ENCODE data around the gene PDE3B.

The PDE3B gene

DNA sequence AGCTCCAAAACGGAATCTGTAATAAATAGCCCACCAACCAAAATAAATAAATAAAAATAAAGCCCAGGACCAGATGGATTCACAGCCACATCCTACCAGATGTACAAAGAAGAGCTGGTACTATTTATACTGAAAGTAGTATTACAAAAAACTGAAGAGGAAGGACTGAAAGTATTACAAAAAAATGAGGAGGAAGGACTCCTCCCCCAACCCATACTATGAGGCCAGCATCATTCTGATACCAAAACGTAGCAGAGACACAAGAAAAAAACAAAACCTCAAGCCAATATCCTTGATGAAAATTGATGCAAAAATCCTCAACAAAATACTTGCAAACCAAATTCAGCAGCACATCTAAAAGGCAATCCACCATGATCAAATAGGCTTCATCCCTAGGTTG lies 183.0 kb downstream of the PDE3B start:
- no peak for ATAC-seq
- TF ChIP-seq ZNF8 (CRISPR knock-in tag; IDR thresholded peaks at IDR 0.05) (no peak), RARB (CRISPR knock-in tag; IDR thresholded peaks at IDR 0.05) (no peak), OSR1 (CRISPR knock-in tag; IDR thresholded peaks at IDR 0.05) (no peak), ZNF565 (CRISPR knock-in tag; conservative IDR thresholded peaks at IDR 0.05; ENCODE audit: low read depth) (no peak), BACH2 (CRISPR knock-in tag; IDR thresholded peaks at IDR 0.05; ENCODE audit: borderline replicate concordance) (no peak), ZFP30 (CRISPR knock-in tag; IDR thresholded peaks at IDR 0.05) (no peak), CSDC2 (CRISPR knock-in tag; IDR thresholded peaks at IDR 0.05) (no peak), ESRRG (CRISPR knock-in tag; IDR thresholded peaks at IDR 0.05) (no peak), TOX (CRISPR knock-in tag; IDR thresholded peaks at IDR 0.05; ENCODE audit: borderline replicate concordance) (no peak), ZC3H10 (CRISPR knock-in tag; IDR thresholded peaks at IDR 0.05) (no peak), ARNTL (CRISPR knock-in tag; IDR thresholded peaks at IDR 0.05; ENCODE audit: borderline replicate concordance, low read depth) (no peak)
- TF ChIP-seq, protein P1, sequence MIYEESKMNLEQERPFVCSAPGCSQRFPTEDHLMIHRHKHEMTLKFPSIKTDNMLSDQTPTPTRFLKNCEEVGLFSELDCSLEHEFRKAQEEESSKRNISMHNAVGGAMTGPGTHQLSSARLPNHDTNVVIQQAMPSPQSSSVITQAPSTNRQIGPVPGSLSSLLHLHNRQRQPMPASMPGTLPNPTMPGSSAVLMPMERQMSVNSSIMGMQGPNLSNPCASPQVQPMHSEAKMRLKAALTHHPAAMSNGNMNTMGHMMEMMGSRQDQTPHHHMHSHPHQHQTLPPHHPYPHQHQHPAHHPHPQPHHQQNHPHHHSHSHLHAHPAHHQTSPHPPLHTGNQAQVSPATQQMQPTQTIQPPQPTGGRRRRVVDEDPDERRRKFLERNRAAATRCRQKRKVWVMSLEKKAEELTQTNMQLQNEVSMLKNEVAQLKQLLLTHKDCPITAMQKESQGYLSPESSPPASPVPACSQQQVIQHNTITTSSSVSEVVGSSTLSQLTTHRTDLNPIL (CRISPR knock-in tag; IDR thresholded peaks at IDR 0.05; ENCODE audit: low read depth): no peak
- TF ChIP-seq, protein P2, sequence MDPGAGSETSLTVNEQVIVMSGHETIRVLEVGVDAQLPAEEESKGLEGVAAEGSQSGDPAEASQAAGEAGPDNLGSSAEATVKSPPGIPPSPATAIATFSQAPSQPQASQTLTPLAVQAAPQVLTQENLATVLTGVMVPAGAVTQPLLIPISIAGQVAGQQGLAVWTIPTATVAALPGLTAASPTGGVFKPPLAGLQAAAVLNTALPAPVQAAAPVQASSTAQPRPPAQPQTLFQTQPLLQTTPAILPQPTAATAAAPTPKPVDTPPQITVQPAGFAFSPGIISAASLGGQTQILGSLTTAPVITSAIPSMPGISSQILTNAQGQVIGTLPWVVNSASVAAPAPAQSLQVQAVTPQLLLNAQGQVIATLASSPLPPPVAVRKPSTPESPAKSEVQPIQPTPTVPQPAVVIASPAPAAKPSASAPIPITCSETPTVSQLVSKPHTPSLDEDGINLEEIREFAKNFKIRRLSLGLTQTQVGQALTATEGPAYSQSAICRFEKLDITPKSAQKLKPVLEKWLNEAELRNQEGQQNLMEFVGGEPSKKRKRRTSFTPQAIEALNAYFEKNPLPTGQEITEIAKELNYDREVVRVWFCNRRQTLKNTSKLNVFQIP (CRISPR knock-in tag; IDR thresholded peaks at IDR 0.05; ENCODE audit: borderline replicate concordance, low read depth): no peak
- TF ChIP-seq, protein P3, sequence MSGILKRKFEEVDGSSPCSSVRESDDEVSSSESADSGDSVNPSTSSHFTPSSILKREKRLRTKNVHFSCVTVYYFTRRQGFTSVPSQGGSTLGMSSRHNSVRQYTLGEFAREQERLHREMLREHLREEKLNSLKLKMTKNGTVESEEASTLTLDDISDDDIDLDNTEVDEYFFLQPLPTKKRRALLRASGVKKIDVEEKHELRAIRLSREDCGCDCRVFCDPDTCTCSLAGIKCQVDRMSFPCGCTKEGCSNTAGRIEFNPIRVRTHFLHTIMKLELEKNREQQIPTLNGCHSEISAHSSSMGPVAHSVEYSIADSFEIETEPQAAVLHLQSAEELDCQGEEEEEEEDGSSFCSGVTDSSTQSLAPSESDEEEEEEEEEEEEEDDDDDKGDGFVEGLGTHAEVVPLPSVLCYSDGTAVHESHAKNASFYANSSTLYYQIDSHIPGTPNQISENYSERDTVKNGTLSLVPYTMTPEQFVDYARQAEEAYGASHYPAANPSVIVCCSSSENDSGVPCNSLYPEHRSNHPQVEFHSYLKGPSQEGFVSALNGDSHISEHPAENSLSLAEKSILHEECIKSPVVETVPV (CRISPR knock-in tag; IDR thresholded peaks at IDR 0.05): no peak
- TF ChIP-seq, protein P4, sequence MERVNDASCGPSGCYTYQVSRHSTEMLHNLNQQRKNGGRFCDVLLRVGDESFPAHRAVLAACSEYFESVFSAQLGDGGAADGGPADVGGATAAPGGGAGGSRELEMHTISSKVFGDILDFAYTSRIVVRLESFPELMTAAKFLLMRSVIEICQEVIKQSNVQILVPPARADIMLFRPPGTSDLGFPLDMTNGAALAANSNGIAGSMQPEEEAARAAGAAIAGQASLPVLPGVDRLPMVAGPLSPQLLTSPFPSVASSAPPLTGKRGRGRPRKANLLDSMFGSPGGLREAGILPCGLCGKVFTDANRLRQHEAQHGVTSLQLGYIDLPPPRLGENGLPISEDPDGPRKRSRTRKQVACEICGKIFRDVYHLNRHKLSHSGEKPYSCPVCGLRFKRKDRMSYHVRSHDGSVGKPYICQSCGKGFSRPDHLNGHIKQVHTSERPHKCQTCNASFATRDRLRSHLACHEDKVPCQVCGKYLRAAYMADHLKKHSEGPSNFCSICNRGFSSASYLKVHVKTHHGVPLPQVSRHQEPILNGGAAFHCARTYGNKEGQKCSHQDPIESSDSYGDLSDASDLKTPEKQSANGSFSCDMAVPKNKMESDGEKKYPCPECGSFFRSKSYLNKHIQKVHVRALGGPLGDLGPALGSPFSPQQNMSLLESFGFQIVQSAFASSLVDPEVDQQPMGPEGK (CRISPR knock-in tag; IDR thresholded peaks at IDR 0.05; ENCODE audit: borderline replicate concordance): no peak

DNA sequence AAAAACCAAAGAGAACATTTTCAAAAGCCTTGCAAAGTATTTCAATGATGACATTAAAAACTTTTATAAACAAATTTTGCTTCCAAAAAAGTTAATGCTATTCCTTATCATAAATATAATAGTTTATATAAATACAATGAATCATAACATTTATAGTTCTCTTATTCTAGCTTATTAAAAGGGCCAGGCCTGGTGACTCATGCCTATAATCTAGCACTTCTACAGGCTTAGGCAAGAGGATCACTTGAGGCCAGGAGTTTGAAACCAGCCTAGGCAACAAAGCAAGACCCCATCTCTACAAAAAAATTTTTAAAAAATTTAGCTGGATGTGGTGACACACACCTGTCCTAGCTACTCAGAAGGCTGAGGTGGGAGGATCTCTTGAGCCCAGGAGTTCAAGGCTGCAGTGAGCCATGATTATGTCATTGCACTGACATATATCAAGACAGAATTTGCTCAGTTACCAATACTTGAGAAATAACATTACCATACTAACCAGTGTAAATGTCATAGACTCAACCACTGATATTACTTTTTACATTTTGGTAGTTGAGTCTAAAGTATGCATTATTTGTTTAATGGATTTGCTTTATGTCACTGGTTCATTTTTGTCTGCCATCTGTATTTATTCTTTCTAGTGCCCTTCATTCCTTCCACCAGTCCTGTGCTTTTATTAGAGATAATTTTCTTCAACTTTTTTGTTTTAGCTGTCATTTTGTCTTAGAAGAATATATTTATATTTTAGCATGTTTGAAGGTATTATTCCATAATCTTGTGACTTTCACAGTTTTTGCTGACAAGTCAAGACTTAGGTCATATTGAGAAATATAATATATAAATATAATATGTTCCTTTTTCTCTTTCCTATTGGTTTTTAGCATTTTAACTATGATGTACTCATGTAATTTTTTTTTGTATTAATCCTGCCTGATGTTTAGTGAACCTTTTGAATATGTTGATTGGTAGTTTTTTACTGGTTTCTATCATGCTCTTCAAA lies 192.2 kb downstream of the PDE3B start:
- TF ChIP-seq PPARA (CRISPR knock-in tag; IDR thresholded peaks at IDR 0.05; ENCODE audit: borderline replicate concordance): no peak
- TF ChIP-seq ZNF70 (CRISPR knock-in tag; IDR thresholded peaks at IDR 0.05): no peak
- TF ChIP-seq OSR1 (CRISPR knock-in tag; IDR thresholded peaks at IDR 0.05): no peak
- no peak for TF ChIP-seq GLIS3 (CRISPR knock-in tag; IDR thresholded peaks at IDR 0.05)
- TF ChIP-seq TOX (CRISPR knock-in tag; IDR thresholded peaks at IDR 0.05; ENCODE audit: borderline replicate concordance): no peak
- no peak for TF ChIP-seq ARNTL (CRISPR knock-in tag; IDR thresholded peaks at IDR 0.05; ENCODE audit: borderline replicate concordance, low read depth)
- TF ChIP-seq, protein P4 (CRISPR knock-in tag; IDR thresholded peaks at IDR 0.05; ENCODE audit: borderline replicate concordance): no peak
- TF ChIP-seq ZC3H10 (CRISPR knock-in tag; IDR thresholded peaks at IDR 0.05): no peak
- ATAC-seq: no peak

DNA sequence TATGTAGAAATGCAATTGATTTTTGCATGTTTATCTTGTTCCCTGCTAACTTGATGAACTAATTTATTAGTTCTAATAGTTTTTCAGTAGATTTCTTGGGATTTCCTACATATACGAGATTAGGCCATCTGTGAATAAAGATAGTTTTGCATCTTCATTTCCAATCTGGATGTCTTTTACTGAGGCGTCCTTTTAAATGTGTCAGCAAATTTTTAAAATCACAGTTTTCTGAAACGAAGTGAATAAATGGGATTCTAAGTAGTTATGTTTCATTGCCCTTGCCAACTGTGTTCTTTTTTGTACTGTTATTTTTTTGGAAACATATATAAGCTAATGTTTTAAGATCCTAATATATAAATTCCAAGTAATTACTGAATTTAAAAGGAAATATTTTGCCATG lies 198.4 kb downstream of the PDE3B start:
- TF ChIP-seq ISL1 (CRISPR knock-in tag; IDR thresholded peaks at IDR 0.05) (no peak), ZNF565 (CRISPR knock-in tag; conservative IDR thresholded peaks at IDR 0.05; ENCODE audit: low read depth) (no peak), GLIS3 (CRISPR knock-in tag; IDR thresholded peaks at IDR 0.05) (no peak), ARNTL (CRISPR knock-in tag; IDR thresholded peaks at IDR 0.05; ENCODE audit: borderline replicate concordance, low read depth) (no peak), ZNF70 (CRISPR knock-in tag; IDR thresholded peaks at IDR 0.05) (no peak), ZC3H10 (CRISPR knock-in tag; IDR thresholded peaks at IDR 0.05) (no peak), PPARA (CRISPR knock-in tag; IDR thresholded peaks at IDR 0.05; ENCODE audit: borderline replicate concordance) (no peak)
- TF ChIP-seq, protein P5, sequence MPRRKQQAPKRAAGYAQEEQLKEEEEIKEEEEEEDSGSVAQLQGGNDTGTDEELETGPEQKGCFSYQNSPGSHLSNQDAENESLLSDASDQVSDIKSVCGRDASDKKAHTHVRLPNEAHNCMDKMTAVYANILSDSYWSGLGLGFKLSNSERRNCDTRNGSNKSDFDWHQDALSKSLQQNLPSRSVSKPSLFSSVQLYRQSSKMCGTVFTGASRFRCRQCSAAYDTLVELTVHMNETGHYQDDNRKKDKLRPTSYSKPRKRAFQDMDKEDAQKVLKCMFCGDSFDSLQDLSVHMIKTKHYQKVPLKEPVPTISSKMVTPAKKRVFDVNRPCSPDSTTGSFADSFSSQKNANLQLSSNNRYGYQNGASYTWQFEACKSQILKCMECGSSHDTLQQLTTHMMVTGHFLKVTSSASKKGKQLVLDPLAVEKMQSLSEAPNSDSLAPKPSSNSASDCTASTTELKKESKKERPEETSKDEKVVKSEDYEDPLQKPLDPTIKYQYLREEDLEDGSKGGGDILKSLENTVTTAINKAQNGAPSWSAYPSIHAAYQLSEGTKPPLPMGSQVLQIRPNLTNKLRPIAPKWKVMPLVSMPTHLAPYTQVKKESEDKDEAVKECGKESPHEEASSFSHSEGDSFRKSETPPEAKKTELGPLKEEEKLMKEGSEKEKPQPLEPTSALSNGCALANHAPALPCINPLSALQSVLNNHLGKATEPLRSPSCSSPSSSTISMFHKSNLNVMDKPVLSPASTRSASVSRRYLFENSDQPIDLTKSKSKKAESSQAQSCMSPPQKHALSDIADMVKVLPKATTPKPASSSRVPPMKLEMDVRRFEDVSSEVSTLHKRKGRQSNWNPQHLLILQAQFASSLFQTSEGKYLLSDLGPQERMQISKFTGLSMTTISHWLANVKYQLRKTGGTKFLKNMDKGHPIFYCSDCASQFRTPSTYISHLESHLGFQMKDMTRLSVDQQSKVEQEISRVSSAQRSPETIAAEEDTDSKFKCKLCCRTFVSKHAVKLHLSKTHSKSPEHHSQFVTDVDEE (CRISPR knock-in tag; IDR thresholded peaks at IDR 0.05): no peak
- TF ChIP-seq, protein P1 (CRISPR knock-in tag; IDR thresholded peaks at IDR 0.05; ENCODE audit: low read depth): no peak
- ATAC-seq: no peak

Data from SK-N-SH treated with all-trans-retinoic acid at 6 μM for 48 hours (cell line).